ENCODE measurements around the gene CYP27B1.

The CYP27B1 gene

GRCh38 chr12:57758552-57759359, 8.1 kb downstream of the CYP27B1 start:
- Histone ChIP-seq H3K4me3 (ENCODE audit: low read length) (no peak overlapping the region), H3K27me3 (ENCODE audit: control insufficient read depth, insufficient read depth, low read length) (peaks cover 10% of the 10 kb centered on the region), H3K36me3 (ENCODE audit: control insufficient read depth, insufficient read depth, low read length) (no peaks in the 10 kb centered on the region), H3K4me1 (ENCODE audit: control insufficient read depth, insufficient read depth, low read length) (no peaks in the 10 kb centered on the region; the same call in 1 of the 2 replicates), H3K9me3 (ENCODE audit: control insufficient read depth, insufficient read depth, low read length) (no peaks in the 10 kb centered on the region), H3K27ac (ENCODE audit: low read length) (no peak overlapping the region)
- no CpG with 5 or more reads among the region's 25 CpGs for WGBS (ENCODE audit: insufficient coverage, insufficient read length)
- no peak for DNase-seq (ENCODE audit: low read depth, low spot score)

DNA sequence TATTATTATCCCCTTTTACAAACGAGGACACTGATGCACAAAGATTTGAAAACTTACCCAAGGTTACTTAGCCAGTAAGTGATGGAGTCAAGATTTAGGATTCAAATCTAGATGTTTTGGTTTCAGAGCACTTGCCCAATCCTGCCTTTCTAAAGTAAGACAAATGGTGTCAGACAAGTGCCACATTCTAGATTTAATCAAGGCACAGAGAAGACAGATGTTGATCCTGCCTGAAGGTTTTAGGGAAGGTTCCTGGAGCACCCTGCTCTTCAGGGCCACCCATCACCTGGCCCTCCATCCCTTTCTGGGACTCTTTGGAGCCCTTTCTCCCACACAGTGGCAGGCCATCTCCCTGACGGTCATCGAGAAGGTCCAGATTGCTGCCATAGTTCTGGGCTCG, 9.1 kb downstream of the CYP27B1 start:
- Histone ChIP-seq H3K4me3 (ENCODE audit: low read length) (no peak overlapping the region), H3K4me1 (ENCODE audit: control insufficient read depth, insufficient read depth, low read length) (no peaks in the 10 kb centered on the region; the same call in 1 of the 2 replicates), H3K9me3 (ENCODE audit: control insufficient read depth, insufficient read depth, low read length) (no peaks in the 10 kb centered on the region), H3K27ac (ENCODE audit: low read length) (no peak overlapping the region), H3K27me3 (ENCODE audit: control insufficient read depth, insufficient read depth, low read length) (peaks cover 10% of the 10 kb centered on the region), H3K36me3 (ENCODE audit: control insufficient read depth, insufficient read depth, low read length) (no peaks in the 10 kb centered on the region)
- no peak for DNase-seq (ENCODE audit: low read depth, low spot score)
- no CpG with 5 or more reads among the region's 4 CpGs for WGBS (ENCODE audit: insufficient coverage, insufficient read length)

DNA sequence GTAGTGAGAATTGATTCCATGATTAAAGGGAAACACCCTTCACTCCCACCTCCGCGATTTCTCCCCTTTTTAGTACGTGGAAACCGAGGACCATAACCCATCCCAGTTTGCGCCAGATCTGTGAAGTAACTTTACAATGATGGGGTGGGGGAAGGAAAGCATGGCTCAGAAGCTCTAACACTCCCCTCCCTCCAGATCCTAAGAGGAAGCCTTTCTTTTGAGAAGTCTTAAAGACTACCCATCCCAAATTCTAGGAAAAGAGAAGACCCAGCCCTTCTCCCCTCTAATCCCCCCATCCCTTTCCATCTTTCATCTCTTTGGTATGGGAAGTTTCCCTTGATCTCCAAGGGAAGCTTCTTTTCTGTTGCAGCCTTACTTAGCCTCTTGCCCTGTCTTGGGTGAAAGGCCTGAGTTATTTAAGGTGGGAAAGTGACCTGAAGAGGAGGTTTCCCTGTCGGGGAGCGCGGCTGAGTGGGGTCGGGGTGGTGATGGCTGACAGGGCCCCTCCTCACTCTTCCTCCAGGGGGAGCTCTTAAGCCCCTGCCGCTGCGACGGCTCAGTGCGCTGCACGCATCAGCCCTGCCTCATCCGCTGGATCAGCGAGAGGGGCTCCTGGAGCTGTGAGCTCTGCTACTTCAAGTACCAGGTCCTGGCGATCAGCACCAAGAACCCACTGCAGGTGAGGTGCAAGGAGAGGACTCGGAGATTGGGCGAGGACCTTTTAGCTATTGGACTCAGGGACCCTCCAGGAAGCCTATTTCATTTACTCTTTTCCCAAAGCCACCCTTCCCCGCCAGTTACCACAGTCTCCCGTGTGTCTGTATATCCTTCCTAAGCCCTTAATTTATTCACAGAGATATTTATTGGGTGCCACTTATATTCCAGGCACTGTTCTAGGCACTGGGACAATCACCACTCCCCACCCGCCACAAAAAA, 10.2 kb downstream of the CYP27B1 start:
- DNase-seq (ENCODE audit: low read depth, low spot score): no peak
- peaks cover 9% of the 10 kb centered on the region for H3K27me3 ChIP-seq (ENCODE audit: control insufficient read depth, insufficient read depth, low read length)
- no CpG with 5 or more reads among the region's 22 CpGs for WGBS (ENCODE audit: insufficient coverage, insufficient read length)
- no peak overlapping the region for H3K27ac ChIP-seq (ENCODE audit: low read length)
- no peak overlapping the region for H3K4me3 ChIP-seq (ENCODE audit: low read length)
- H3K36me3 ChIP-seq (ENCODE audit: control insufficient read depth, insufficient read depth, low read length): no peaks in the 10 kb centered on the region
- no peaks in the 10 kb centered on the region for H3K9me3 ChIP-seq (ENCODE audit: control insufficient read depth, insufficient read depth, low read length)
- H3K4me1 ChIP-seq (ENCODE audit: control insufficient read depth, insufficient read depth, low read length): no peaks in the 10 kb centered on the region; the same call in 1 of the 2 replicates

DNA sequence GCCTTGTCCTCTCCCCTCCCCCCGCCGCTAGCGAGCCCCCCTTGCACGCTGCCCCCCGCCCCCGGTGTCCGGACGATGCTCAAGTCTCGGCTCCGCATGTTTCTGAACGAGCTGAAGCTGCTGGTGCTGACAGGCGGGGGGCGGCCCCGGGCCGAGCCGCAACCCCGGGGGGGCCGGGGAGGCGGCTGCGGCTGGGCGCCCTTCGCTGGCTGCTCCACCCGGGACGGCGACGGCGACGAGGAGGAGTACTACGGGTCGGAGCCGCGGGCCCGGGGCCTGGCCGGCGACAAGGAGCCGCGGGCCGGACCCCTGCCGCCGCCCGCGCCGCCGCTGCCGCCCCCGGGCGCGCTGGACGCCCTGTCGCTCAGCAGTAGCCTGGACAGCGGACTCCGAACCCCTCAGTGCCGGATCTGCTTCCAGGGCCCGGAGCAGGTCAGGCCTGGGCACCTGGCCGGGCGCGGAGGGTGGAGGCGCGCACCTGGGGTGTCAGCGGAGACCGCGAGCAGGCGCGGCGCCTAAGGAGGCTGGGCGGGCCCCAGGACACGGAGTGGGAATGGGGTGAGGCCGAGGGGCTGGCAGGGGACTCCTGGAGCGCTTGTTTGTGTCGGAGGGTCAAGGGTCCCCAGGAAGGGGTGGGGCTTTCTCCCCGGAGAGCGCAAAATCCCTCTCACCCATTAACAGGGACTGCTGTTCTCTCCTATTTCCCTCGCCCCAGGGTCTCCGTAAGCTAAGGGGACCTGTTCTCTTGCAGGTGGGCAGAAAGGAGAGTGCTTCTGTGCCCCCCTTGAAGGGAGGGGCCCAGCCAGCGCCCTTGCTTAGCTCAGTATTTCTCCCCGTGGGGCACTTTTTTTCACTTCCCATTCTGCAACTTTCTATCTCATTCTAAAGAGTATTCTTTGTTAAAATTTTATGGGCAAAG, 11.2 kb downstream of the CYP27B1 start:
- Histone ChIP-seq H3K9me3 (ENCODE audit: control insufficient read depth, insufficient read depth, low read length) (no peaks in the 10 kb centered on the region), H3K4me3 (ENCODE audit: low read length) (peak overlapping the region; percentile 77; the same call in 1 of the 2 replicates), H3K27ac (ENCODE audit: low read length) (no peak overlapping the region), H3K4me1 (ENCODE audit: control insufficient read depth, insufficient read depth, low read length) (peaks cover 1% of the 10 kb centered on the region; the same call in 1 of the 2 replicates), H3K27me3 (ENCODE audit: control insufficient read depth, insufficient read depth, low read length) (peaks cover 9% of the 10 kb centered on the region), H3K36me3 (ENCODE audit: control insufficient read depth, insufficient read depth, low read length) (peaks cover 2% of the 10 kb centered on the region; the same call in 1 of the 2 replicates)
- no CpG with 5 or more reads among the region's 76 CpGs for WGBS (ENCODE audit: insufficient coverage, insufficient read length)
- DNase-seq (ENCODE audit: low read depth, low spot score): no peak

DNA sequence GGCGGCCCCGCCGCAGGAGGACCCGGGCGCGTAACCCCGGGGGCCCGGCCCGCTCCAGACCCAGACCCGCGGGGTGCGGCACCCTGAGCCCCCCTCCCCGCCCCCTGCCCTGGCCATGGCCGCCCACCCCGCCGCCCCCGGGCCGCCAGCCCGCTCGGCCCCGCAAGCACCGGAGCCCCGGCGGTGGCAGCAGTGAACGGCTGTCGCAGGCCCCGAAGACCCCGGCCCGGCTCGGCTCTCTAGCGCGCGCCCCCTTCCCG, 11.8 kb downstream of the CYP27B1 start:
- peaks cover 9% of the 10 kb centered on the region for H3K27me3 ChIP-seq (ENCODE audit: control insufficient read depth, insufficient read depth, low read length)
- no peaks in the 10 kb centered on the region for H3K9me3 ChIP-seq (ENCODE audit: control insufficient read depth, insufficient read depth, low read length)
- peak overlapping the region; percentile 77; the same call in 1 of the 2 replicates for H3K4me3 ChIP-seq (ENCODE audit: low read length)
- H3K27ac ChIP-seq (ENCODE audit: low read length): no peak overlapping the region
- no CpG with 5 or more reads among the region's 34 CpGs for WGBS (ENCODE audit: insufficient coverage, insufficient read length)
- peaks cover 1% of the 10 kb centered on the region; the same call in 1 of the 2 replicates for H3K4me1 ChIP-seq (ENCODE audit: control insufficient read depth, insufficient read depth, low read length)
- no peak for DNase-seq (ENCODE audit: low read depth, low spot score)
- peaks cover 4% of the 10 kb centered on the region; the same call in 1 of the 2 replicates for H3K36me3 ChIP-seq (ENCODE audit: control insufficient read depth, insufficient read depth, low read length)

DNA sequence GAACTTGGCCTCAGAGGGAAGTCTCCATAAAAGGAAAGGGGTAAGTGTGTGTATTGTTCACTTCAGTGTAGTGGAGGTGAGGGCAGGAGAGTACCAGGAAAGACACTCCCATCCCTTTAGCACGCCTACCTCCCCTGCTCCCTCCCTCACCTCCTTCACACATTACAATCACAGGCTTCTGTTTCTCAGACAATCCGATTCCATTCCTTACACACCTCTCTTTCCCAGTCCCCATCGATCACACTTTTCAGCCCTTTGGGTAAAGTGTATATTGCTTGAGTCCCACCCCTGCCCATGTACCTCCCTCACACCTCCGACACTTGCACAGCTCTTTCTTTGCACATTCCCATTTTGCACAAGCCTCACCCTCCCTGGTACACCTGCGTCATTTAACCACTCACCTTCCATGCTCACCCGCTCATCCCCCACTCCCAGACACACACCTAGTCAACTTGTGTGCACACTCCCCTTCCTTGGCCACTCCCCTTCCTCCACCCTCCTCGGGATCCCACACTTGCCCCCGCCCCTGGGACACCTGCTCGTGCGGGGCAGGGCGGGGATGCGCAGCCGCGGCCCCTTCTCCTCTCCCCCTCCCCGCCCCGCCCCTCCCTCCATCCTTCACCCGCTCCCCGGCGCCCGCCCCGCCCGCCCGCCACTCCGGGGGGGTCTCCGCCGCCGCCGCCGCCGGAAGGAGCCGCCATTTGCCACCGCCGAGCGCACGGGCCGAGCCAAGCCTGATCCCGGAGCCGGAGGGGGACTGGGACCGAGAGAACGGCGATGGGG, 12.3 kb downstream of the CYP27B1 start, which contains the start of gene MARCHF9:
MARCHF9 (plus strand) TSS at position 693 of the 783 bp plus-strand sequence. CDS start 426 bp downstream, outside the sequence.
- WGBS (ENCODE audit: insufficient coverage, insufficient read length): no CpG with 5 or more reads among the region's 41 CpGs
- Histone ChIP-seq H3K27ac (ENCODE audit: low read length) (no peak within 1 kb of the TSS), H3K9me3 (ENCODE audit: control insufficient read depth, insufficient read depth, low read length) (no peaks in the 10 kb centered on the region), H3K36me3 (ENCODE audit: control insufficient read depth, insufficient read depth, low read length) (peaks cover 4% of the 10 kb centered on the region; the same call in 1 of the 2 replicates), H3K4me3 (ENCODE audit: low read length) (peak within 1 kb of the TSS; percentile 77; the same call in 1 of the 2 replicates), H3K4me1 (ENCODE audit: control insufficient read depth, insufficient read depth, low read length) (peaks cover 1% of the 10 kb centered on the region; the same call in 1 of the 2 replicates), H3K27me3 (ENCODE audit: control insufficient read depth, insufficient read depth, low read length) (peaks cover 9% of the 10 kb centered on the region)
- DNase-seq (ENCODE audit: low read depth, low spot score): no peak

DNA sequence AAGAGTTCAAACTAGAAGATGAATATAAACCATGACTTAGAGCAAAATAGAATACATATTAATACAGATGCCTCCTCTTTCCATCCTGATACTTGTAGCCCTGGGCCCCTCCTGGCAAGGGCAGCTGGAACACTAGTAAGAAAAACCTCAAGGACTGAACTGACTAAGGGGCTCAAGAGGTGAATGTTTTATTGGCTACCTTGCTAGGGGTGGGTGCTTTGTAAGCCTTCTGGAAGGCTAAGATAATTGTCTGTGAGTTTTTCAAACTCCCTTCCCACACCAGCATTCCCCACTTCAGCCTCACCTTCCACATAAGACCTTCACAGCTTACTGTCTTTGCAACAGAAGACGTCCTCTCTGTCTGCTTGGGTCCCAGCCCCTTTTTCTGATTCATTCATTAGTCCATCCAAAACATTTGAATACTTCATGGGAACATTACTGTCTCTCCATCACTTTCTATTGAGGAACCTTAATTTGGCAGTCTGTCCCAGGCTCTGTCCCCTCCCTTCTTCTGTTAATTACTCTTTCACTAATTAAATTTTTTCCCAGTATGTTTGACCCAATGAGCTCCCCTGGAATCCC, 13.0 kb downstream of the CYP27B1 start:
- no CpG with 5 or more reads among the region's 1 CpG for WGBS (ENCODE audit: insufficient coverage, insufficient read length)
- peaks cover 9% of the 10 kb centered on the region for H3K27me3 ChIP-seq (ENCODE audit: control insufficient read depth, insufficient read depth, low read length)
- peaks cover 7% of the 10 kb centered on the region; the same call in 1 of the 2 replicates for H3K36me3 ChIP-seq (ENCODE audit: control insufficient read depth, insufficient read depth, low read length)
- no peaks in the 10 kb centered on the region for H3K9me3 ChIP-seq (ENCODE audit: control insufficient read depth, insufficient read depth, low read length)
- DNase-seq (ENCODE audit: low read depth, low spot score): no peak
- no peak overlapping the region for H3K4me3 ChIP-seq (ENCODE audit: low read length)
- H3K4me1 ChIP-seq (ENCODE audit: control insufficient read depth, insufficient read depth, low read length): peaks cover 1% of the 10 kb centered on the region; the same call in 1 of the 2 replicates
- H3K27ac ChIP-seq (ENCODE audit: low read length): no peak overlapping the region

GRCh38 chr12:57752668-57753000, 14.2 kb downstream of the CYP27B1 start:
- no peaks in the 10 kb centered on the region for H3K9me3 ChIP-seq (ENCODE audit: control insufficient read depth, insufficient read depth, low read length)
- DNase-seq (ENCODE audit: low read depth, low spot score): no peak
- WGBS (ENCODE audit: insufficient coverage, insufficient read length): no CpG with 5 or more reads among the region's 5 CpGs
- peaks cover 9% of the 10 kb centered on the region for H3K27me3 ChIP-seq (ENCODE audit: control insufficient read depth, insufficient read depth, low read length)
- no peak overlapping the region for H3K4me3 ChIP-seq (ENCODE audit: low read length)
- no peak overlapping the region for H3K27ac ChIP-seq (ENCODE audit: low read length)
- H3K4me1 ChIP-seq (ENCODE audit: control insufficient read depth, insufficient read depth, low read length): peaks cover 1% of the 10 kb centered on the region; the same call in 1 of the 2 replicates
- H3K36me3 ChIP-seq (ENCODE audit: control insufficient read depth, insufficient read depth, low read length): peaks cover 10% of the 10 kb centered on the region; the same call in 1 of the 2 replicates
